ENCODE data around the gene CPNE6. TPM values are rescaled to one million over a fixed set of nuclear protein-coding genes. Genes with fewer than 3 reads are reported as not detected.

CPNE6 gene
- total and polyA plus RNA-seq, 2 donors from 2014 or later = 0.19 to 3.4 TPM

DNA sequence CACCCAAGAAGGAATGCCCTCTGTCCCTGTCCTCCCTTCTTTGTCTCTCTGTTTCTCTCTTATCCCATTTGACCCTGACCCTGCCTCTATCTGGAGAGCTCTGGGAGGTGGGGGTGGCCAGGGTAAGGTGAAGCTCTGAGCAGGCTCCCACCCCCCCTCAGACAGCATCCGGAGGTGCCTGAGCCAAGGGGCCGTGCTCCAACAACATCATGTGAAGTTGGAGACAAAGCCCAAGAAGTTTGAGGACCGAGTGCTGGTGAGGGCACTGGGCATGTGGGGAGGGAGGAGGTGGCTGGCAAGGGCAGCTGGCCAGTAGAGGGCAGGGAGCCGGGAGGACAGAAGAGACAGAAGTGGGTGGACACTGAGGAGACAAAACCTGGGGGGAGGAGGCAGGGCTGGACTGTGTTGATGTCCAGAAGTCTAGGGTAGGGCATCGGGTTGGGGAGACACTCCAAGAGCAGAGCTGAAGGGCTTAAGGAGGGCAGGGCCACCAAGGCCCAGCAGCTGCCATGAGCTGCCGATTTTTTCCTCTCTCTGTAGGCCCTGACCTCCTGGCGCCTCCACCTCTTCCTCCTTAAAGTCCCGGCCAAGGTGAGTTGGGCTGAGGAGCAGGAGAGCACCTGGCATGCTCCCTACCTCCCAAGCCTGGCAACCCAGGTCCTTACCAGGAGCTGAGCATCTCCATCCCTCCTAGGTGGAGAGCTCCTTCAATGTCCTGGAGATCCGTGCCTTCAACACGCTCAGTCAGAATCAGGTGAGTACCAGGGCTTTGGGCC lies 17.6 kb upstream of the CPNE6 start:
- FAIRE-seq = no peak
- Histone ChIP-seq H3K36me3 (ENCODE audit: control insufficient read depth in 2 of 3, insufficient read depth in 3 of 3, low read length in 3 of 3) (no peaks in the 10 kb centered on the region), H3K9me3 (ENCODE audit: control insufficient read depth in 2 of 3, insufficient read depth in 1 of 3, low read length in 3 of 3) (no peaks in the 10 kb centered on the region), H3K9ac (ENCODE audit: low read length in 3 of 3) (no peak overlapping the region), H3K4me3 (ENCODE audit: low read length in 3 of 3) (no peak overlapping the region), H3K4me1 (ENCODE audit: control insufficient read depth in 2 of 3, insufficient read depth in 2 of 3, low read depth in 1 of 3, low read length in 3 of 3) (peaks cover 0 to 9% (median 3%) of the 10 kb centered on the region in 3 donors), H3K27ac (ENCODE audit: low read depth in 2 of 2, low read length in 2 of 2) (no peak overlapping the region), H3K27me3 (ENCODE audit: control insufficient read depth, insufficient read depth, low read length) (no peaks in the 10 kb centered on the region)
- intact Hi-C loops (cut with DNase I) = no loop called here
- TF ChIP-seq, protein P1, sequence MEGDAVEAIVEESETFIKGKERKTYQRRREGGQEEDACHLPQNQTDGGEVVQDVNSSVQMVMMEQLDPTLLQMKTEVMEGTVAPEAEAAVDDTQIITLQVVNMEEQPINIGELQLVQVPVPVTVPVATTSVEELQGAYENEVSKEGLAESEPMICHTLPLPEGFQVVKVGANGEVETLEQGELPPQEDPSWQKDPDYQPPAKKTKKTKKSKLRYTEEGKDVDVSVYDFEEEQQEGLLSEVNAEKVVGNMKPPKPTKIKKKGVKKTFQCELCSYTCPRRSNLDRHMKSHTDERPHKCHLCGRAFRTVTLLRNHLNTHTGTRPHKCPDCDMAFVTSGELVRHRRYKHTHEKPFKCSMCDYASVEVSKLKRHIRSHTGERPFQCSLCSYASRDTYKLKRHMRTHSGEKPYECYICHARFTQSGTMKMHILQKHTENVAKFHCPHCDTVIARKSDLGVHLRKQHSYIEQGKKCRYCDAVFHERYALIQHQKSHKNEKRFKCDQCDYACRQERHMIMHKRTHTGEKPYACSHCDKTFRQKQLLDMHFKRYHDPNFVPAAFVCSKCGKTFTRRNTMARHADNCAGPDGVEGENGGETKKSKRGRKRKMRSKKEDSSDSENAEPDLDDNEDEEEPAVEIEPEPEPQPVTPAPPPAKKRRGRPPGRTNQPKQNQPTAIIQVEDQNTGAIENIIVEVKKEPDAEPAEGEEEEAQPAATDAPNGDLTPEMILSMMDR (IDR thresholded peaks at IDR 0.05; ENCODE audit: borderline replicate concordance, extremely low read depth, insufficient read depth) = no peak
- DNase-seq = peak in 2 of 5 donors; percentile 40 to 45

DNA sequence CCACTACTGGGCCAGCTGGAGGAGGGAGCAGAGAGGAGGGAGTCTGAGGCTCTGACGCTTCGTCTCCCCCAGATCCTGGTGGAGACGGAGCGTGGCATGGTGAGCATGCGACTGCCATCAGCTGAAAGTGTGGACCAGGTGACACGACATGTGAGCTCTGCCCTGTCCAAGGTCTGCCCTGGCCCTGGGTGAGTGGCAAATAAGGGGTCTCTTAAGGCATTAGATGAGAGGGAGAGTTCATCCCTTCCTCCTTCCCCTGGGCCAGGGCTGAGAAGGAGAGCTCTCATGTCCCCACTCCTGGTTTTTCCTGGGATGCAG lies 17.1 kb upstream of the CPNE6 start:
- Histone ChIP-seq H3K4me3 (ENCODE audit: low read length in 3 of 3) (no peak overlapping the region), H3K4me1 (ENCODE audit: control insufficient read depth in 2 of 3, insufficient read depth in 2 of 3, low read depth in 1 of 3, low read length in 3 of 3) (peaks cover 0 to 9% (median 3%) of the 10 kb centered on the region in 3 donors), H3K36me3 (ENCODE audit: control insufficient read depth in 2 of 3, insufficient read depth in 3 of 3, low read length in 3 of 3) (no peaks in the 10 kb centered on the region), H3K27ac (ENCODE audit: low read depth in 2 of 2, low read length in 2 of 2) (no peak overlapping the region), H3K27me3 (ENCODE audit: control insufficient read depth, insufficient read depth, low read length) (no peaks in the 10 kb centered on the region), H3K9me3 (ENCODE audit: control insufficient read depth in 2 of 3, insufficient read depth in 1 of 3, low read length in 3 of 3) (no peaks in the 10 kb centered on the region), H3K9ac (ENCODE audit: low read length in 3 of 3) (no peak overlapping the region)
- intact Hi-C loops (cut with DNase I) = no loop called here
- no peak for FAIRE-seq
- TF ChIP-seq, protein P1 (IDR thresholded peaks at IDR 0.05; ENCODE audit: borderline replicate concordance, extremely low read depth, insufficient read depth) = no peak
- peak in 1 of 5 donors; percentile 45 for DNase-seq

DNA sequence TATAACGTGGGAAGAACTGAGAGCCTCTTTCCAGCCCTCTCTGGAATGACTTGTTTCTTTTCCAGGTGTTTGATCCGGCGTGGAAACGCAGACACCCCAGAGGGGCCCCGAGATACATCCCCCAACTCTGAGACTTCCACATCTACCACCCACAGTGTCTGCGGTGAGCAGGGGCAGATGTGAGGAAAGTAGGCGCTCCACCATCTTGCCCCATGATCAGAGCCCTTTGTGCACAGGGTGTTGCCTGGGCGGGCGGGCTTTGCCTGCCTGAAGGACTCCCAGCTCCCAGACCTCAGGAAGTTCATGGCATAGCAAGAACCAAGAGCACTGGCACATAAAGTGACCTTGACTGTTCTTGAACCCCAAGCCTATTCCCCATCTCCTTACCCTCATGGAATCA lies 16.7 kb upstream of the CPNE6 start:
- Histone ChIP-seq H3K9ac (ENCODE audit: low read length in 3 of 3) (no peak overlapping the region), H3K27ac (ENCODE audit: low read depth in 2 of 2, low read length in 2 of 2) (no peak overlapping the region), H3K9me3 (ENCODE audit: control insufficient read depth in 2 of 3, insufficient read depth in 1 of 3, low read length in 3 of 3) (no peaks in the 10 kb centered on the region), H3K27me3 (ENCODE audit: control insufficient read depth, insufficient read depth, low read length) (no peaks in the 10 kb centered on the region), H3K36me3 (ENCODE audit: control insufficient read depth in 2 of 3, insufficient read depth in 3 of 3, low read length in 3 of 3) (no peaks in the 10 kb centered on the region), H3K4me3 (ENCODE audit: low read length in 3 of 3) (no peak overlapping the region), H3K4me1 (ENCODE audit: control insufficient read depth in 2 of 3, insufficient read depth in 2 of 3, low read depth in 1 of 3, low read length in 3 of 3) (peaks cover 0 to 9% (median 3%) of the 10 kb centered on the region in 3 donors)
- intact Hi-C loops (cut with DNase I) = no loop called here
- peak in 1 of 5 donors; percentile 37 for DNase-seq
- no peak for FAIRE-seq
- TF ChIP-seq, protein P1 (IDR thresholded peaks at IDR 0.05; ENCODE audit: borderline replicate concordance, extremely low read depth, insufficient read depth) = no peak
